Nephron progenitor cell (in vitro differentiated cells): ENCODE measurements around the gene RNF182.
"Not testable (repeated sequence)": the region's sequence is repeated elsewhere in the genome, so short reads cannot be mapped to it uniquely, and the experiment has no call there.

Experiments
- DNase-seq: peaks from one replicate; pipeline ENCODE4 v3.0.0; 2021
- H3K27ac Mint-ChIP-seq: 2 replicates; pipeline ENCODE4 v1.8.0; 2021; ENCODE audit warnings: mild to moderate bottlenecking, moderate library complexity, mixed read lengths
- H3K27me3 Mint-ChIP-seq: 2 replicates; pipeline ENCODE4 v1.8.0; 2021; ENCODE audit warnings: mild to moderate bottlenecking, low read depth, mixed read lengths; ENCODE audit not compliant: poor library complexity
- H3K36me3 Mint-ChIP-seq: 2 replicates; pipeline ENCODE4 v1.8.0; 2021; ENCODE audit warnings: low read depth, mixed read lengths
- H3K4me1 Mint-ChIP-seq: 2 replicates; pipeline ENCODE4 v1.8.0; 2021; ENCODE audit warnings: mixed read lengths
- H3K4me3 Mint-ChIP-seq: 2 replicates; pipeline ENCODE4 v1.8.0; 2021; ENCODE audit warnings: mild to moderate bottlenecking, moderate library complexity, mixed read lengths
- H3K9me3 Mint-ChIP-seq: 2 replicates; pipeline ENCODE4 v1.8.0; 2021; ENCODE audit warnings: mild to moderate bottlenecking, moderate library complexity, mixed read lengths
- CTCF ChIP-seq: fragments of 200-600 bp; sonication (generic); IDR thresholded peaks from 2 replicates; pipeline ENCODE4 v1.5.0; 2021; ENCODE audit warnings: antibody characterized with exemption

RNF182 gene

GRCh38 chr6:13935190-13935880 is 10.6 kb downstream of the RNF182 start:
- TF ChIP-seq CTCF, result no peak
- Mint-ChIP-seq H3K4me3 (no peak overlapping the region), H3K4me1 (no peaks in the 10 kb centered on the region), H3K27me3 (no peaks in the 10 kb centered on the region), H3K9me3 (peaks cover 21% of the 10 kb centered on the region), H3K36me3 (peaks cover 17% of the 10 kb centered on the region), H3K27ac (no peak overlapping the region)
- no peak for DNase-seq

- Mint-ChIP-seq H3K9me3 (peaks cover 26% of the 10 kb centered on the region), H3K36me3 (peaks cover 19% of the 10 kb centered on the region)
- H3K27me3 Mint-ChIP-seq, DNase-seq, H3K4me1 Mint-ChIP-seq, H3K4me3 Mint-ChIP-seq, H3K27ac Mint-ChIP-seq: not testable (repeated sequence)
Measured at GRCh38 chr6:13935881-13936261, 11.1 kb downstream of the RNF182 start.

GRCh38 chr6:13941902-13942301 is 17.1 kb downstream of the RNF182 start:
- H3K4me3 Mint-ChIP-seq, result no peak overlapping the region
- H3K9me3 Mint-ChIP-seq, result peaks cover 54% of the 10 kb centered on the region
- no peak for DNase-seq
- no peaks in the 10 kb centered on the region for H3K27me3 Mint-ChIP-seq
- H3K36me3 Mint-ChIP-seq, result peaks cover 27% of the 10 kb centered on the region
- TF ChIP-seq CTCF, result no peak
- H3K27ac Mint-ChIP-seq, result no peak overlapping the region
- no peaks in the 10 kb centered on the region for H3K4me1 Mint-ChIP-seq

- Mint-ChIP-seq H3K27ac (no peak overlapping the region), H3K36me3 (peaks cover 36% of the 10 kb centered on the region), H3K4me3 (no peak overlapping the region), H3K27me3 (no peaks in the 10 kb centered on the region), H3K9me3 (peaks cover 61% of the 10 kb centered on the region), H3K4me1 (no peaks in the 10 kb centered on the region)
- TF ChIP-seq CTCF, result no peak
- DNase-seq, result no peak
Measured at GRCh38 chr6:13943943-13944342, 19.2 kb downstream of the RNF182 start.

GRCh38 chr6:13946506-13946905 is 21.8 kb downstream of the RNF182 start:
- Mint-ChIP-seq H3K4me3 (no peak overlapping the region), H3K4me1 (no peaks in the 10 kb centered on the region), H3K36me3 (peaks cover 45% of the 10 kb centered on the region), H3K27ac (no peak overlapping the region), H3K9me3 (peaks cover 62% of the 10 kb centered on the region), H3K27me3 (no peaks in the 10 kb centered on the region)
- DNase-seq, result no peak
- TF ChIP-seq CTCF, result no peak

GRCh38 chr6:13947611-13948178 is 22.9 kb downstream of the RNF182 start:
- H3K9me3 Mint-ChIP-seq, result peaks cover 63% of the 10 kb centered on the region
- H3K27ac Mint-ChIP-seq, result no peak overlapping the region
- peaks cover 42% of the 10 kb centered on the region for H3K36me3 Mint-ChIP-seq
- H3K4me3 Mint-ChIP-seq, result no peak overlapping the region
- TF ChIP-seq CTCF, result no peak
- no peaks in the 10 kb centered on the region for H3K4me1 Mint-ChIP-seq
- no peak for DNase-seq
- H3K27me3 Mint-ChIP-seq, result no peaks in the 10 kb centered on the region
